SK-N-SH (cell line): ENCODE data around the gene LACTB. TPM values are rescaled to one million over a fixed set of nuclear protein-coding genes. Genes with fewer than 3 reads are reported as not detected.

Source experiments
- CTCF ChIA-PET: fragments of 300-600, 350-600 bp; formaldehyde crosslinking; extraction: SDS; loops from one replicate; lab custom pipeline; 2021; lab: Yijun Ruan, JAX
- POLR2A ChIA-PET: fragments of 350-600 bp; sonication (Branson Sonifier 250); formaldehyde crosslinking; extraction: SDS; loops from one replicate; lab custom pipeline; 2020; ENCODE audit warnings: antibody characterized with exemption, inconsistent platforms; lab: Yijun Ruan, JAX
- DNase-seq: peaks from one replicate; pipeline ENCODE4 v3.0.0; 2012
- H2AFZ ChIP-seq: fragments of 200-600 bp; sonication (generic); 2 replicates; pipeline ENCODE4 v1.8.1; 2016; ENCODE audit warnings: antibody characterized with exemption, mild to moderate bottlenecking, low read depth
- H3F3A ChIP-seq: fragments of 200-600 bp; sonication (generic); replicated peaks from 2 replicates; pipeline ENCODE3; 2016; ENCODE audit warnings: antibody characterized with exemption, mild to moderate bottlenecking; ENCODE audit not compliant: insufficient read depth
- H3K27ac ChIP-seq, 2 experiments: fragments of 200-500 bp in 1 of 2; fragments of 200-600 bp in 1 of 2; sonication (Bioruptor generic) in 1 of 2; sonication (generic), shearing (Covaris generic) in 1 of 2; 2 replicates each; pipeline versions ENCODE4 v1.5.1 to v1.6.1; 2014 to 2016; ENCODE audit warnings: low read depth in 2 of 2, inconsistent platforms in 1 of 2, low read length in 1 of 2, mild to moderate bottlenecking in 1 of 2, mixed read lengths in 1 of 2
- H3K27me3 ChIP-seq: fragments of 200-600 bp; sonication (generic), shearing (Covaris generic); 2 replicates; pipeline ENCODE4 v1.6.1; 2016; ENCODE audit warnings: mixed run types; ENCODE audit not compliant: insufficient read depth
- H3K36me3 ChIP-seq, 2 experiments: fragments of 200-500 bp in 1 of 2; fragments of 200-600 bp in 1 of 2; sonication (Bioruptor generic) in 1 of 2; sonication (generic) in 1 of 2; replicated peaks in 1 of 2; 2 replicates each; pipeline versions ENCODE3 to v1.5.1; 2014 to 2016; ENCODE audit warnings: low read length in 1 of 2, mild to moderate bottlenecking in 1 of 2; ENCODE audit not compliant: insufficient read depth in 2 of 2, control insufficient read depth in 1 of 2
- H3K4me1 ChIP-seq, 2 experiments: fragments of 200-500 bp in 1 of 2; fragments of 200-600 bp in 1 of 2; sonication (Bioruptor generic) in 1 of 2; sonication (generic), shearing (Covaris generic) in 1 of 2; 2 replicates each; pipeline versions ENCODE4 v1.5.1 to v1.6.1; 2014 to 2016; ENCODE audit warnings: low read depth in 1 of 2, low read length in 1 of 2, mixed run types in 1 of 2; ENCODE audit not compliant: insufficient read depth in 2 of 2, control insufficient read depth in 1 of 2
- H3K4me2 ChIP-seq: fragments of 200-600 bp; sonication (generic), shearing (Covaris generic); 2 replicates; pipeline ENCODE4 v1.6.1; 2017; ENCODE audit warnings: mixed run types
- H3K4me3 ChIP-seq, 2 experiments: fragments of 200-500 bp in 1 of 2; fragments of 200-600 bp in 1 of 2; sonication (Bioruptor generic) in 1 of 2; sonication (generic), shearing (Covaris generic) in 1 of 2; 2 replicates each; pipeline versions ENCODE4 v1.5.1 to v1.8.1; 2014 to 2016; ENCODE audit warnings: low read depth in 2 of 2, inconsistent platforms in 1 of 2, low read length in 1 of 2, mild to moderate bottlenecking in 1 of 2, mixed read lengths in 1 of 2, moderate library complexity in 1 of 2
- H3K79me2 ChIP-seq: fragments of 200-600 bp; sonication (generic); 2 replicates; pipeline ENCODE4 v1.8.1; 2017; ENCODE audit warnings: mild to moderate bottlenecking; ENCODE audit not compliant: insufficient read depth
- H3K9ac ChIP-seq: fragments of 200-600 bp; sonication (generic); 2 replicates; pipeline ENCODE4 v1.6.1; 2017; ENCODE audit warnings: mixed run types
- H3K9me2 ChIP-seq: fragments of 200-600 bp; sonication (generic); 2 replicates; pipeline ENCODE4 v1.6.1; 2017; ENCODE audit warnings: mixed run types
- H3K9me3 ChIP-seq: fragments of 200-600 bp; sonication (generic); 2 replicates; pipeline ENCODE4 v1.6.1; 2017; ENCODE audit warnings: mixed run types, mild to moderate bottlenecking, moderate library complexity
- H4K20me1 ChIP-seq: fragments of 200-600 bp; sonication (generic); 2 replicates; pipeline ENCODE4 v1.6.1; 2017; ENCODE audit warnings: mild to moderate bottlenecking, mixed run types; ENCODE audit not compliant: insufficient read depth
- ELF1 ChIP-seq: IDR thresholded peaks from 2 replicates; pipeline ENCODE4 v1.4.0; 2012
- EP300 ChIP-seq, 2 experiments: IDR thresholded peaks; 2 replicates each; pipeline versions ENCODE4 v1.4.0 to v1.6.1; 2012; ENCODE audit warnings: borderline replicate concordance in 1 of 2, low read depth in 1 of 2, low read length in 1 of 2
- FOSL2 ChIP-seq: IDR thresholded peaks from 2 replicates; pipeline ENCODE4 v1.4.0; 2012; ENCODE audit warnings: low read depth, mild to moderate bottlenecking, moderate library complexity, borderline replicate concordance
- FOXM1 ChIP-seq: IDR thresholded peaks from 2 replicates; pipeline ENCODE4 v1.4.0; 2012; ENCODE audit warnings: low read depth, mild to moderate bottlenecking
- GATA2 ChIP-seq: sonication (generic); formaldehyde crosslinking; IDR thresholded peaks from 2 replicates; pipeline ENCODE4 v1.5.0; 2020; ENCODE audit warnings: mild to moderate bottlenecking, missing genetic modification reagents
- JUND ChIP-seq: IDR thresholded peaks from 2 replicates; pipeline ENCODE4 v1.4.0; 2012
- MEF2A ChIP-seq: IDR thresholded peaks from 2 replicates; pipeline ENCODE4 v1.4.0; 2012; ENCODE audit warnings: low read depth, borderline replicate concordance
- NFIC ChIP-seq: IDR thresholded peaks from 2 replicates; pipeline ENCODE4 v1.4.0; 2012; ENCODE audit warnings: borderline replicate concordance
- NRF1 ChIP-seq: IDR thresholded peaks from 2 replicates; pipeline ENCODE4 v1.6.1; 2012; ENCODE audit warnings: low read depth, mild to moderate bottlenecking, low read length
- POLR2AphosphoS5 ChIP-seq: IDR thresholded peaks from 2 replicates; pipeline ENCODE4 v1.6.1; 2012; ENCODE audit warnings: low read depth, low read length
- RFX5 ChIP-seq: IDR thresholded peaks from 2 replicates; pipeline ENCODE4 v1.6.1; 2012; ENCODE audit warnings: mild to moderate bottlenecking, improper control_type of control experiment, low read length
- USF2 ChIP-seq: fragments of 150-350 bp; IDR thresholded peaks from 2 replicates; pipeline ENCODE4 v1.6.1; 2017; ENCODE audit warnings: antibody characterized with exemption, low read length, low read depth, borderline replicate concordance
- WGBS: methylation state at CpG from one replicate; pipeline ENCODE4 v1.1.6; 2017; ENCODE audit warnings: low lambda C conversion rate; 5-methylcytosine and 5-hydroxymethylcytosine counted together
- polyA plus RNA-seq, 3 experiments: library from polyadenylated mRNA; depleted of rRNA; stranded (reverse); fragments of >200 nt; gene quantifications; 2 replicates each; pipeline ENCODE4 v1.2.3, GENCODE V29; 2012
- TF ChIP-seq, protein P1 (sequence below): IDR thresholded peaks from 2 replicates; pipeline ENCODE4 v1.4.0; 2012; ENCODE audit warnings: low read depth
- TF ChIP-seq, protein P2 (sequence below): fragments of 150-350 bp; IDR thresholded peaks from 2 replicates; pipeline ENCODE4 v1.6.1; 2016; ENCODE audit warnings: mild to moderate bottlenecking, low read depth, low read length

The LACTB gene
- polyA plus RNA-seq, 1 of the 3 experiments (the other 2 are of a cell fraction), result 23.3 TPM

GRCh38 chr15:63086947-63087346 is 34.7 kb upstream of the LACTB start:
- no peaks in the 10 kb centered on the region for H3K79me2 ChIP-seq
- H3K9ac ChIP-seq, result no peak overlapping the region
- no peaks in the 10 kb centered on the region for H4K20me1 ChIP-seq
- 59% methylated on average over 2 of the region's 5 CpGs for WGBS
- H3K4me1 ChIP-seq, result peaks cover 15 to 46% of the 10 kb centered on the region in 2 experiments
- ChIA-PET CTCF (interaction anchor here (0.6 to 13.4 kb wide), 4 partner anchors 11 to 345 kb away, joined by 3 to 315 read pairs (median 3); partner anchors contain the start of gene TPM1), POLR2A (no interaction called here)
- no peaks in the 10 kb centered on the region for H3K36me3 ChIP-seq
- TF ChIP-seq NRF1 (no peak), POLR2AphosphoS5 (no peak), JUND (no peak), USF2 (no peak), EP300 (IDR thresholded peaks at IDR 0.05; ENCODE audit: borderline replicate concordance in 1 of 2, low read depth in 1 of 2, low read length in 1 of 2) (no peak), RFX5 (no peak)
- TF ChIP-seq, all 33 proteins: peak for 0
- Histone ChIP-seq H3K27me3 (no peaks in the 10 kb centered on the region), H3K4me2 (no peak overlapping the region; the same call in 1 of the 2 replicates), H2AFZ (peak overlapping the region; percentile 52; the same call in 1 of the 2 replicates), H3K4me3 (no peak overlapping the region), H3K27ac (peak overlapping the region; percentile 62 to 100), H3K9me2 (no peaks in the 10 kb centered on the region), H3K9me3 (no peaks in the 10 kb centered on the region), H3F3A (peaks cover 23% of the 10 kb centered on the region)
- no peak for DNase-seq

DNA sequence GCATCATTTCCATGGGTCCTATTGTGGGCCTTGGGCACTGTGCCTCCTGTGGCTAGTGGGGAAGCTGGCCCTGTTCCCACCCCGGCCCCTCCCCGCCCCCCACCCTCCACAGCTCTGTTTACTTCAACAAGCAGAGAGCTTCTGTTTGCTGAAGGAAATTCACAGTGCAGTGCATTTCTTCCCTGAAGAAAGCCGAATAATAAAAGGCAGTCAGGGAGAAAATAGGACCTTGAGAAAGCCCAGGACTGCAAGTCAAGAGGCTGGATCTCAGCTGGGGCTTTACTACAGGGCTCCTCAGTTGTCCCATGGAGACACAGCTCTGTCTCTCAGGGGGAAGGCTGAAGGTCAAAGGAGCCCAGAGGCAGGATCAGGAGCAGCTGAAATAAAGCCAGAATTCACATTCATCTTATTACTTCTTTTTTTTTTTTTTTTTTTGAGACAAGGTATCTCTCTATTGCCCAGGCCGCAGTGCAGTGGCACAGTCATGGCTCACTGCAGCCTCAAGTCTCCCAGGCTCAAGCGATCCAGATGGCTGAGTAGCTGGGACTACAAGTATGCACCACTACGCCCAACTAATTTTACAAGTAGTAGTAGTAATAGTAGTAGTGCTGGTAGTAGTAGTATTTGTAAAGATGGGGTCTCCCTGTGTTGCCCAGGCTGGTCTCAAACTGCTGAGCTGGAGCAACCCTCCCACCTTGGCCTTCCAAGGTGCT is 33.0 kb upstream of the LACTB start:
- no peaks in the 10 kb centered on the region for H3K27me3 ChIP-seq
- peak overlapping the region; percentile 66 for H3K9ac ChIP-seq
- CTCF ChIA-PET, result interaction anchor here (1.3 to 13.4 kb wide), 6 partner anchors 20 to 347 kb away, joined by 3 to 315 read pairs (median 13); partner anchors contain the start of gene TPM1
- no peak for DNase-seq
- H2AFZ ChIP-seq, result peak overlapping the region; percentile 12; the same call in 1 of the 2 replicates
- H3K27ac ChIP-seq, result peak overlapping the region; percentile 98 to 100
- H3K9me2 ChIP-seq, result no peaks in the 10 kb centered on the region
- H3K4me2 ChIP-seq, result peak overlapping the region; percentile 72
- peaks cover 16 to 37% of the 10 kb centered on the region in 2 experiments for H3K4me1 ChIP-seq
- no peaks in the 10 kb centered on the region for H3K9me3 ChIP-seq
- no peaks in the 10 kb centered on the region for H3K36me3 ChIP-seq
- no peaks in the 10 kb centered on the region for H4K20me1 ChIP-seq
- TF ChIP-seq, protein P1, sequence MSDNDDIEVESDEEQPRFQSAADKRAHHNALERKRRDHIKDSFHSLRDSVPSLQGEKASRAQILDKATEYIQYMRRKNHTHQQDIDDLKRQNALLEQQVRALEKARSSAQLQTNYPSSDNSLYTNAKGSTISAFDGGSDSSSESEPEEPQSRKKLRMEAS, result no peak
- TF ChIP-seq FOXM1, result no peak
- no peak for TF ChIP-seq POLR2AphosphoS5
- no peak for TF ChIP-seq JUND
- TF ChIP-seq, protein P2, sequence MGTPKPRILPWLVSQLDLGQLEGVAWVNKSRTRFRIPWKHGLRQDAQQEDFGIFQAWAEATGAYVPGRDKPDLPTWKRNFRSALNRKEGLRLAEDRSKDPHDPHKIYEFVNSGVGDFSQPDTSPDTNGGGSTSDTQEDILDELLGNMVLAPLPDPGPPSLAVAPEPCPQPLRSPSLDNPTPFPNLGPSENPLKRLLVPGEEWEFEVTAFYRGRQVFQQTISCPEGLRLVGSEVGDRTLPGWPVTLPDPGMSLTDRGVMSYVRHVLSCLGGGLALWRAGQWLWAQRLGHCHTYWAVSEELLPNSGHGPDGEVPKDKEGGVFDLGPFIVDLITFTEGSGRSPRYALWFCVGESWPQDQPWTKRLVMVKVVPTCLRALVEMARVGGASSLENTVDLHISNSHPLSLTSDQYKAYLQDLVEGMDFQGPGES, result no peak
- no peak for TF ChIP-seq ELF1
- no peak for TF ChIP-seq MEF2A
- TF ChIP-seq FOSL2, result no peak
- no peak for TF ChIP-seq NFIC
- TF ChIP-seq GATA2 (CRISPR knock-in tag), result no peak
- no peaks in the 10 kb centered on the region for H3K79me2 ChIP-seq
- WGBS, result 55% methylated on average over 6 of the region's 6 CpGs
- H3K4me3 ChIP-seq, result no peak overlapping the region
- POLR2A ChIA-PET, result interaction anchor here (1.1 to 2.1 kb wide), 2 partner anchors 35 to 40 kb away, joined by 3 to 12 read pairs; no protein-coding TSS in a partner anchor
- peaks cover 28% of the 10 kb centered on the region for H3F3A ChIP-seq
